Stimulated activated CD8-positive, alpha-beta memory T cell treated with anti-CD3 and anti-CD28 coated beads, Interleukin-12 subunit alpha, Interleukin-12 subunit beta, amount 100 ng/mL, for 4 hours (primary cell): ENCODE results near the gene PROCR.
"Not testable (repeated sequence)": the region's sequence is repeated elsewhere in the genome, so short reads cannot be mapped to it uniquely, and the experiment has no call there.

Source experiments
- DNase-seq: peaks from one replicate; pipeline ENCODE4 v3.0.0-alpha.2; 2020; ENCODE audit warnings: low read depth

Gene PROCR

GRCh38 chr20:35193031-35193791, 21.3 kb downstream of the PROCR start:
- not testable (repeated sequence) for DNase-seq

GRCh38 chr20:35196313-35196712, 24.4 kb downstream of the PROCR start:
- DNase-seq: no peak

- DNase-seq: no peak
Measured at GRCh38 chr20:35199740-35200139, 27.9 kb downstream of the PROCR start.

- DNase-seq: no peak
Measured at GRCh38 chr20:35200267-35200666, 28.4 kb downstream of the PROCR start.

- not testable (repeated sequence) for DNase-seq
Measured at GRCh38 chr20:35201467-35201866, 29.6 kb downstream of the PROCR start.

GRCh38 chr20:35206802-35207201, 34.9 kb downstream of the PROCR start:
- no peak for DNase-seq

- peak; percentile 37 for DNase-seq
Measured at GRCh38 chr20:35207950-35208611, 36.2 kb downstream of the PROCR start.

GRCh38 chr20:35215066-35215956, 43.4 kb downstream of the PROCR start:
- no peak for DNase-seq

- DNase-seq: no peak
Measured at GRCh38 chr20:35216541-35216940, 44.7 kb downstream of the PROCR start.

GRCh38 chr20:35223941-35224340, 52.1 kb downstream of the PROCR start:
- no peak for DNase-seq

- DNase-seq: no peak
Measured at GRCh38 chr20:35224536-35224935, 52.7 kb downstream of the PROCR start.

- no peak for DNase-seq
Measured at GRCh38 chr20:35225319-35226125, 53.6 kb downstream of the PROCR start.

GRCh38 chr20:35226126-35226883, 54.4 kb downstream of the PROCR start, which contains the start of gene MMP24:
Gene MMP24, plus strand, starts transcription at chr20:35226690. Its CDS starts 49 bp downstream, at chr20:35226739.
- DNase-seq: no peak
